Endothelial cell of umbilical vein (primary cell): Measurements from ENCODE around the gene POLN. TPM values are rescaled to one million over a fixed set of nuclear protein-coding genes. Genes with fewer than 3 reads are reported as not detected.

Experiments
- BruUV-seq: library from RNA; stranded (reverse); fragments of 400-500 nt; replicated peaks from 2 replicates; lab custom pipeline; 2021; lab: Mats Ljungman, UMichigan
- CTCF ChIA-PET: fragments of 300-600, 350-600 bp; sonication (Branson Sonifier 250); formaldehyde crosslinking; loops from one replicate; lab custom pipeline; 2021; ENCODE audit warnings: antibody characterized with exemption, inconsistent platforms; lab: Charles Lee
- POLR2A ChIA-PET: fragments of 300-600, 350-600 bp; sonication (Branson Sonifier 250); formaldehyde crosslinking; loops from one replicate; lab custom pipeline; 2021; ENCODE audit warnings: antibody characterized with exemption, inconsistent platforms; lab: Charles Lee
- DNase-seq: peaks from one replicate; pipeline ENCODE4 v3.0.0-alpha.2; 2011; ENCODE audit warnings: low read depth, low spot score
- FAIRE-seq: peaks from 2 replicates; lab custom pipeline; 2011; peaks lifted over from hg19 to GRCh38; lab: Jason Lieb, UNC
- H2AFZ ChIP-seq: 2 replicates; pipeline ENCODE4 v1.6.0; 2012; ENCODE audit warnings: low read depth, low read length, control low read depth, inconsistent platforms
- H3K27ac ChIP-seq: 2 replicates; pipeline ENCODE4 v1.5.1; 2011; ENCODE audit warnings: low read depth, mild to moderate bottlenecking, control low read depth, low read length, moderate library complexity; ENCODE audit not compliant: insufficient read depth
- H3K27me3 ChIP-seq, 2 experiments: 2 replicates each; pipeline versions ENCODE4 v1.6.0 to v1.6.1; 2011; ENCODE audit warnings: low read length in 2 of 2, mixed read lengths in 1 of 2; ENCODE audit not compliant: control insufficient read depth in 2 of 2, insufficient read depth in 2 of 2
- H3K36me3 ChIP-seq, 2 experiments: 2 replicates in 1 of 2; 3 replicates in 1 of 2; pipeline ENCODE4 v1.5.1; 2011; ENCODE audit warnings: low read length in 2 of 2, mild to moderate bottlenecking in 1 of 2, moderate library complexity in 1 of 2; ENCODE audit not compliant: control insufficient read depth in 2 of 2, insufficient read depth in 2 of 2; ENCODE audit errors: extremely low read depth in 1 of 2
- H3K4me1 ChIP-seq: 3 replicates; pipeline ENCODE4 v1.5.1; 2011; ENCODE audit warnings: mild to moderate bottlenecking, low read length; ENCODE audit not compliant: control insufficient read depth, insufficient read depth; ENCODE audit errors: extremely low read depth
- H3K4me2 ChIP-seq: 2 replicates; pipeline ENCODE4 v1.6.1; 2011; ENCODE audit warnings: low read length, control low read depth, mixed read lengths; ENCODE audit not compliant: insufficient read depth
- H3K4me3 ChIP-seq, 3 experiments: fragments of 200-600 bp in 1 of 3; sonication (generic), shearing (Covaris generic) in 1 of 3; replicated peaks in 1 of 3; 2 replicates each; pipeline ENCODE4 v1.5.1; 2011 to 2016; ENCODE audit warnings: control low read depth in 3 of 3, low read length in 3 of 3, mild to moderate bottlenecking in 2 of 3, inconsistent platforms in 1 of 3, low read depth in 1 of 3, moderate library complexity in 1 of 3; ENCODE audit not compliant: insufficient read depth in 1 of 3
- H3K79me2 ChIP-seq: 2 replicates; pipeline ENCODE4 v1.6.0; 2012; ENCODE audit warnings: low read length, inconsistent platforms; ENCODE audit not compliant: control insufficient read depth, insufficient read depth
- H3K9ac ChIP-seq: replicated peaks from 2 replicates; pipeline ENCODE3; 2011; ENCODE audit warnings: low read length, control low read depth; ENCODE audit not compliant: insufficient read depth; ENCODE audit errors: extremely low read depth
- H3K9me1 ChIP-seq: replicated peaks from 3 replicates; pipeline ENCODE4 v1.6.0; 2011; ENCODE audit warnings: mild to moderate bottlenecking, low read length; ENCODE audit not compliant: control insufficient read depth, insufficient read depth; ENCODE audit errors: extremely low read depth
- H3K9me3 ChIP-seq: replicated peaks from 2 replicates; pipeline ENCODE4 v1.5.1; 2012; ENCODE audit warnings: low read length, inconsistent platforms; ENCODE audit not compliant: control insufficient read depth, insufficient read depth
- H4K20me1 ChIP-seq: replicated peaks from 2 replicates; pipeline ENCODE3; 2011; ENCODE audit warnings: mild to moderate bottlenecking, low read length; ENCODE audit not compliant: control insufficient read depth, insufficient read depth; ENCODE audit errors: extremely low read depth
- EZH2 ChIP-seq: IDR thresholded peaks from 2 replicates; pipeline ENCODE4 v1.6.1; 2012; ENCODE audit warnings: borderline replicate concordance, low read depth, mild to moderate bottlenecking, moderate library complexity, low read length, inconsistent platforms; ENCODE audit not compliant: severe bottlenecking
- FOS ChIP-seq: IDR thresholded peaks from 2 replicates; pipeline ENCODE4 v1.6.1; 2011; ENCODE audit warnings: mild to moderate bottlenecking, low read length, moderate library complexity, borderline replicate concordance; ENCODE audit not compliant: insufficient read depth
- GATA2 ChIP-seq: IDR thresholded peaks from 2 replicates; pipeline ENCODE4 v1.7.0; 2011; ENCODE audit warnings: low read depth, mild to moderate bottlenecking, moderate library complexity, mixed read lengths, low read length; ENCODE audit not compliant: insufficient read length, insufficient read depth
- JUN ChIP-seq: IDR thresholded peaks from 2 replicates; pipeline ENCODE4 v1.6.1; 2011; ENCODE audit warnings: borderline replicate concordance, low read depth; ENCODE audit not compliant: insufficient read length, insufficient read depth
- MYC ChIP-seq: IDR thresholded peaks from one replicate; pipeline ENCODE4 v1.6.1; 2011; ENCODE audit warnings: mild to moderate bottlenecking, low read depth, low read length
- POLR2A ChIP-seq: IDR thresholded peaks from 2 replicates; pipeline ENCODE4 v1.6.1; 2012; ENCODE audit warnings: low read depth, mild to moderate bottlenecking, control low read depth, low read length
- POLR2AphosphoS5 ChIP-seq: IDR thresholded peaks from 2 replicates; pipeline ENCODE4 v1.6.1; 2012; ENCODE audit warnings: low read depth, mild to moderate bottlenecking, control low read depth, low read length, moderate library complexity; ENCODE audit not compliant: insufficient read depth
- dilution Hi-C: fragments of 300-500 bp; cut with MboI; formaldehyde crosslinking; loops from one replicate; pipeline ENCODE4 v1.15.0; 2019; ENCODE audit warnings: low sequenced_read_pairs; ENCODE audit not compliant: extremely low pct_ligation_motif_present
- intact Hi-C: fragments of 100-400 bp; cut with micrococcal nuclease; formaldehyde crosslinking; loops from one replicate; pipeline ENCODE4 v1.10.0; 2022
- polyA plus RNA-seq, 4 experiments: library from polyadenylated mRNA; depleted of rRNA in 3 of 4; stranded (reverse) in 3 of 4; unstranded in 1 of 4; fragments of >200 nt; gene quantifications; 2 replicates each; pipeline versions ENCODE4 v1.2.1 to v1.2.3, GENCODE V29; 2011 to 2012; ENCODE audit warnings: missing spikeins in 1 of 4
- total RNA-seq: library from RNA; stranded (reverse); gene quantifications from 2 replicates; pipeline ENCODE4 v1.2.3, GENCODE V29; 2021
- TF ChIP-seq, protein P1 (sequence below), 2 donors: IDR thresholded peaks; 1 replicate in 1 of 2; 2 replicates in 1 of 2; pipeline ENCODE4 v1.5.1; 2011; ENCODE audit warnings: low read length in 2 of 2, mild to moderate bottlenecking in 2 of 2, moderate library complexity in 2 of 2, control low read depth in 1 of 2, inconsistent platforms in 1 of 2, low read depth in 1 of 2; ENCODE audit not compliant: insufficient read depth in 1 of 2; ENCODE audit errors: extremely low read depth in 1 of 2
- TF ChIP-seq, protein P2 (sequence below): IDR thresholded peaks from 2 replicates; pipeline ENCODE4 v1.6.1; 2011; ENCODE audit not compliant: insufficient read depth, insufficient read length

The POLN gene
- total and polyA plus RNA-seq, 2 donors (not counting 3 experiments of a cell fraction or from before 2014, with no cell fraction given), result 1.3 to 4.2 TPM

DNA sequence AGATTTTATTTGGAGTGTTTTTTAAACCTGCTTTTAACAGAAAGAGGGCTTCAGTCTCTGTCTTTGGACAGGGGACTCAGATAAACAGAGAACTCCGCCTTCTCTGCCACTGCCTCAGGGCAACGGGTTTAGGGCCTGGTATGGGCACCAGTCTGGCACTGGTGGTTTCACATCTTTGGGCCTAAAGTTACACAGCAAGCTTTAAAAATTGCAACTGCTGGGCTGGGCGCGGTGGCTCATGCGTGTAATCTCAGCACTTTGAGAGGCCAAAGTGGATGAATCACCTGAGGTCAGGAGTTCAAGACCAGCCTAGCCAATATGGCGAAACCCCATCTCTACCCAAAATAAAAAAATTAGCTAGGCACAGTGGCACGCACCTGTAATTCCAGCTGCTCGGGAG is 193.1 kb downstream of the POLN start:
- Histone ChIP-seq H3K9ac (no peak overlapping the region), H3K4me3 (no peak overlapping the region), H3K9me3 (no peaks in the 10 kb centered on the region), H3K4me1 (no peaks in the 10 kb centered on the region), H3K27ac (no peak overlapping the region), H2AFZ (no peak overlapping the region), H3K9me1 (no peaks in the 10 kb centered on the region), H3K79me2 (no peaks in the 10 kb centered on the region), H3K27me3 (peaks cover 13 to 16% of the 10 kb centered on the region in 2 experiments), H3K36me3 (no peaks in the 10 kb centered on the region), H3K4me2 (no peak overlapping the region), H4K20me1 (no peaks in the 10 kb centered on the region)
- ChIA-PET POLR2A (no interaction called here), CTCF (interaction anchor here (0.6 kb wide), 1 partner anchor 9 kb away, joined by 3 read pairs; no protein-coding TSS in a partner anchor)
- FAIRE-seq (no peak), DNase-seq (no peak)
- no TSS peak for BruUV-seq
- intact Hi-C loops (no loop called here), dilution Hi-C loops (no loop called here)
- TF ChIP-seq POLR2A (no peak), JUN (no peak), MYC (no peak), EZH2 (no peak), FOS (no peak), GATA2 (no peak), POLR2AphosphoS5 (no peak)
- TF ChIP-seq, protein P1, sequence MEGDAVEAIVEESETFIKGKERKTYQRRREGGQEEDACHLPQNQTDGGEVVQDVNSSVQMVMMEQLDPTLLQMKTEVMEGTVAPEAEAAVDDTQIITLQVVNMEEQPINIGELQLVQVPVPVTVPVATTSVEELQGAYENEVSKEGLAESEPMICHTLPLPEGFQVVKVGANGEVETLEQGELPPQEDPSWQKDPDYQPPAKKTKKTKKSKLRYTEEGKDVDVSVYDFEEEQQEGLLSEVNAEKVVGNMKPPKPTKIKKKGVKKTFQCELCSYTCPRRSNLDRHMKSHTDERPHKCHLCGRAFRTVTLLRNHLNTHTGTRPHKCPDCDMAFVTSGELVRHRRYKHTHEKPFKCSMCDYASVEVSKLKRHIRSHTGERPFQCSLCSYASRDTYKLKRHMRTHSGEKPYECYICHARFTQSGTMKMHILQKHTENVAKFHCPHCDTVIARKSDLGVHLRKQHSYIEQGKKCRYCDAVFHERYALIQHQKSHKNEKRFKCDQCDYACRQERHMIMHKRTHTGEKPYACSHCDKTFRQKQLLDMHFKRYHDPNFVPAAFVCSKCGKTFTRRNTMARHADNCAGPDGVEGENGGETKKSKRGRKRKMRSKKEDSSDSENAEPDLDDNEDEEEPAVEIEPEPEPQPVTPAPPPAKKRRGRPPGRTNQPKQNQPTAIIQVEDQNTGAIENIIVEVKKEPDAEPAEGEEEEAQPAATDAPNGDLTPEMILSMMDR (IDR thresholded peaks at IDR 0.05; ENCODE audit: extremely low read depth in 1 of 2, insufficient read depth in 1 of 2, low read depth in 1 of 2, low read length in 2 of 2), result no peak
- TF ChIP-seq, protein P2, sequence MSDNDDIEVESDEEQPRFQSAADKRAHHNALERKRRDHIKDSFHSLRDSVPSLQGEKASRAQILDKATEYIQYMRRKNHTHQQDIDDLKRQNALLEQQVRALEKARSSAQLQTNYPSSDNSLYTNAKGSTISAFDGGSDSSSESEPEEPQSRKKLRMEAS, result no peak
